ENCODE data around the gene SLC25A25.
"Not testable (repeated sequence)": the region's sequence is repeated elsewhere in the genome, so short reads cannot be mapped to it uniquely, and the experiment has no call there.

SLC25A25 gene

GRCh38 chr9:128067645-128068385, at the start of gene SLC25A25:
Gene SLC25A25 (plus strand): TSS chr9:128068232. CDS start chr9:128068320, 88 bp downstream.
- Histone ChIP-seq H3K4me1 (ENCODE audit: insufficient read depth, low read length) (peaks cover 16% of the 10 kb centered on the region), H3K9me3 (ENCODE audit: control insufficient read depth, insufficient read depth, low read length) (no peaks in the 10 kb centered on the region), H3K36me3 (ENCODE audit: insufficient read depth, low read length) (no peaks in the 10 kb centered on the region), H3K9ac (ENCODE audit: low read depth, low read length) (peak within 1 kb of the TSS; percentile 100)

DNA sequence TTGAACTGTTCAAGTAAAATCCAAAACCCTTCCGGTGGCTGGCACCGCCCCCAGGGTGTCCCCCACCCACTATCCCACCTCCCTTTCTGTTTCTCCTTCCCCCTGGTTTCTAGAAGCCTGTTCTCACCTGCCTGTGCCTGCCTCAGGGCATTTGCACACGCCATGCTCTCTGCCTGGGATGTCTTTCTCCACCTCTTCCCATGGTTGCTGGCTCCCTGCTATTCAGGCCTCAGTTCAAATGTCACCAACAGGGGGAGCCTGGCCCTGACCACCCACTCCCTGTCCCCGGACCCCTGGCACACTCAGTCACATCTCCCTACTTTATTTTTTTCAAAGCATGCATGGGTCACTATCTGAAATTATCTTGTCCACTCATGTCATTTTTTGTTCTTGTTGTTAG, 47.3 kb upstream of the SLC25A25 start:
- no peaks in the 10 kb centered on the region; the same call in 1 of the 2 replicates for H3K4me1 ChIP-seq (ENCODE audit: insufficient read depth, low read length)
- H3K36me3 ChIP-seq (ENCODE audit: insufficient read depth, low read length) = no peaks in the 10 kb centered on the region
- no peaks in the 10 kb centered on the region for H3K9me3 ChIP-seq (ENCODE audit: control insufficient read depth, insufficient read depth, low read length)
- H3K9ac ChIP-seq (ENCODE audit: low read depth, low read length) = no peak overlapping the region

DNA sequence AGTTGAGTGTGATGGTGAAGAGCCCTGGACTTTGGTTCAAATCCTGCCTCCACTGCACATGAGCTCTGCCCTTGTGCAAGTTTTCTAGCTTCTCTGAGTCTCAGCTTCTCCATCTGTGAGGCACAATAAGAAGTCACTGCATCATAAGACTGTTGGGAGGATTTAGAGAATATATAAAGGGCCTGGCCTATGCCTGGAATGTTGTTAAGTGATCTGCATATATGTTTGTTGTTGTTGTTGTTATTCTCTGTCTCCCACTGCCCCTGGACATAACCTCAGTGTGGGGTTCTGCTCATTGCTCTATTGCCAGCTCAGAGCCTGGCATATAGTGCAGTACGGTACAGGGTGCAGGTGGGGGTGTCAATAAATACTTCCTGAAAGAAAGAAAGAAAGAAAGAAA, 46.9 kb upstream of the SLC25A25 start:
- Histone ChIP-seq H3K9me3 (ENCODE audit: control insufficient read depth, insufficient read depth, low read length) (no peaks in the 10 kb centered on the region), H3K36me3 (ENCODE audit: insufficient read depth, low read length) (no peaks in the 10 kb centered on the region), H3K4me1 (ENCODE audit: insufficient read depth, low read length) (no peaks in the 10 kb centered on the region; the same call in 1 of the 2 replicates)

DNA sequence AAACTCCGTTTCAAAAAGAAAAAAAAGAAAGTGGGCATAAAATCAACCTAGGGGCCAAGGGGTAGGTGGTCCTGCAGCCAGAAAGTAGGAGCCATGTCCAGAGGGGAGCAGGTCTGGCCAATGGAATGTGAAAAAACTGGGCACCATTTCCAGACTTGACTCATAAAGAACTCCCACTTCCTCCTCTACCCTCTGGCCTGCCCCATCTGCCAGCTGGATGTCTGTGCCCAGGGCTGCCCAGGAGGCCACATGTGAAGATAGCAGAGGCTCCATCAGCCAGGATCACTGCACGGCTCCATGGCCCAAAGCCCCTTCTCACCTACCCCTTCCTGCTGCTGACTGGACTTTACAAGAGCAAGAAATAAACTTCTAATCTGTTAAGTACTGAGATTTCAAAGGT, 45.1 kb upstream of the SLC25A25 start:
- Histone ChIP-seq H3K4me1 (ENCODE audit: insufficient read depth, low read length) (peaks cover 9% of the 10 kb centered on the region; the same call in 1 of the 2 replicates), H3K9ac (ENCODE audit: low read depth, low read length) (no peak overlapping the region)

More for the DNA sequence above, 46.9 kb upstream of the SLC25A25 start:
- H3K9ac ChIP-seq (ENCODE audit: low read depth, low read length) = no peak overlapping the region

GRCh38 chr9:128023671-128024070, 44.4 kb upstream of the SLC25A25 start:
- H3K36me3 ChIP-seq (ENCODE audit: insufficient read depth, low read length); H3K9ac ChIP-seq (ENCODE audit: low read depth, low read length); H3K4me1 ChIP-seq (ENCODE audit: insufficient read depth, low read length); H3K9me3 ChIP-seq (ENCODE audit: control insufficient read depth, insufficient read depth, low read length): not testable (repeated sequence)

More for the DNA sequence above, 45.1 kb upstream of the SLC25A25 start:
- Histone ChIP-seq H3K9me3 (ENCODE audit: control insufficient read depth, insufficient read depth, low read length) (no peaks in the 10 kb centered on the region), H3K36me3 (ENCODE audit: insufficient read depth, low read length) (no peaks in the 10 kb centered on the region)

- Histone ChIP-seq H3K9ac (ENCODE audit: low read depth, low read length) (no peak overlapping the region), H3K36me3 (ENCODE audit: insufficient read depth, low read length) (no peaks in the 10 kb centered on the region), H3K4me1 (ENCODE audit: insufficient read depth, low read length) (peaks cover 9% of the 10 kb centered on the region; the same call in 1 of the 2 replicates), H3K9me3 (ENCODE audit: control insufficient read depth, insufficient read depth, low read length) (no peaks in the 10 kb centered on the region)
Observed at GRCh38 chr9:128024761-128025308, 43.2 kb upstream of the SLC25A25 start.

DNA sequence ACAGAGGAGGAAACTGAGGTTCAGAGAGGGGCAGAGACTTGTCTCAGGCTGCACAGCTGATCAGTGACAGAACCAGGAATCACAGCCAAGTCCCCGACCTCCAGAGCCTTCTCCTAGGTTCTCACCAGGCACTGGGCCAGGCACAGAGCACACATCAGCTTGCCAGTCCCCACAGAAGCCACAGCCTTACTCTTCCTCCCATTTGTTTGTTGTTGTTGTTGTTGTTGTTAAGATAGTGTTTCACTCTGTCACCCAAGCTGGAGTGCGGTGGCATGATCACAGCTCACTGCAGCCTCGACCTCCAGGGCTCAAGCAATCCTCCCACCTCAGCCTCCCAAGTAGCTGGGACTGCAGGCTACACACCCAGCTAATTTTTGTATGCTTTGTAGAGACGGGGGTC, 42.3 kb upstream of the SLC25A25 start:
- Histone ChIP-seq H3K9ac (ENCODE audit: low read depth, low read length) (no peak overlapping the region), H3K36me3 (ENCODE audit: insufficient read depth, low read length) (no peaks in the 10 kb centered on the region), H3K9me3 (ENCODE audit: control insufficient read depth, insufficient read depth, low read length) (no peaks in the 10 kb centered on the region), H3K4me1 (ENCODE audit: insufficient read depth, low read length) (peaks cover 9% of the 10 kb centered on the region; the same call in 1 of the 2 replicates)

DNA sequence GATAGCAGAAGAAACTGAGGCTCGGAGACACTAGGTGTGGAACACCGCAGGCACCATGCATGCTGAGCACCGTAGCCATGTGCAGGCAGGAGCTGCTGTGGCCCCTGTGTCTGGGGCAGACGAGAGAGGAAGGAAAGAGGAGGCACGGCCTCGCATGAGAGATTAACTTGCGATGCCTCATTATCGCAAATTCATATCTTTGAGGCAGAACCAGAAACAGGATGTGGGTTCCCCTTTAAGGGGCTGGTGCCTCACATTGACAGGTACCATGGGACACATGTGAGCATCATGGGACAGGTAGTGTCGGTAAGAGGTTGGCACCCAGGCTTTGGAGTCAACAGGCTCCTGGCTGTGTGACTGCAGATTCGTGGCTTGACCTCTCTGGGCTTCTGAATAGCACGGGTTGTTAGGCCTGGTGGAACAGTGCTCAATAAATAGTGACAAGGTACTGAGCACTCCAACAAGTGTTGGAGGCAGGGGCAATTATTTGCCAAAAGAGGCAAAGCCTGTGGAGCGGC, 41.7 kb upstream of the SLC25A25 start:
- H3K9ac ChIP-seq (ENCODE audit: low read depth, low read length) = no peak overlapping the region
- H3K36me3 ChIP-seq (ENCODE audit: insufficient read depth, low read length) = no peaks in the 10 kb centered on the region
- peaks cover 9% of the 10 kb centered on the region; the same call in 1 of the 2 replicates for H3K4me1 ChIP-seq (ENCODE audit: insufficient read depth, low read length)
- H3K9me3 ChIP-seq (ENCODE audit: control insufficient read depth, insufficient read depth, low read length) = no peaks in the 10 kb centered on the region

- Histone ChIP-seq H3K9ac (ENCODE audit: low read depth, low read length) (no peak overlapping the region), H3K9me3 (ENCODE audit: control insufficient read depth, insufficient read depth, low read length) (no peaks in the 10 kb centered on the region), H3K4me1 (ENCODE audit: insufficient read depth, low read length) (peaks cover 9% of the 10 kb centered on the region; the same call in 1 of the 2 replicates), H3K36me3 (ENCODE audit: insufficient read depth, low read length) (no peaks in the 10 kb centered on the region)
Observed at GRCh38 chr9:128026773-128027541, 41.1 kb upstream of the SLC25A25 start.

DNA sequence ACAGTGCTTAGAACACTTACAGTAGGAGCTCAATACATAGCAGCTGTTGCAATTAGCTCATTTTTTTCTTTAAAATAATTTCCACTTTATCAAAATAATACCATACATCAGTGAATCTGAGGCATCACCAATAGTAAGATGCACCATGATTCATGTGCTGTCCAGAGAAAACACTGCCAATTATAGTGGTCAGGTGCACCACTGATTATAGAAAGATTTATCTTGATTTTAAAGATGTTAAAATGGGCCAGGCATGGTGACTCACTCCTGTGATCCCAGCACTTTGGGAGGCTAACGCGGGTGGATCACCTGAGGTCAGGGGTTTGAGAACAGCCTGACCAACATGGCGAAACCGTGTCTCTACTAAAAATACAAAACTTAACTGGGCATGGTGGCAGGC, 40.3 kb upstream of the SLC25A25 start:
- peaks cover 9% of the 10 kb centered on the region; the same call in 1 of the 2 replicates for H3K4me1 ChIP-seq (ENCODE audit: insufficient read depth, low read length)
- H3K36me3 ChIP-seq (ENCODE audit: insufficient read depth, low read length) = no peaks in the 10 kb centered on the region
- H3K9ac ChIP-seq (ENCODE audit: low read depth, low read length) = no peak overlapping the region
- no peaks in the 10 kb centered on the region for H3K9me3 ChIP-seq (ENCODE audit: control insufficient read depth, insufficient read depth, low read length)

DNA sequence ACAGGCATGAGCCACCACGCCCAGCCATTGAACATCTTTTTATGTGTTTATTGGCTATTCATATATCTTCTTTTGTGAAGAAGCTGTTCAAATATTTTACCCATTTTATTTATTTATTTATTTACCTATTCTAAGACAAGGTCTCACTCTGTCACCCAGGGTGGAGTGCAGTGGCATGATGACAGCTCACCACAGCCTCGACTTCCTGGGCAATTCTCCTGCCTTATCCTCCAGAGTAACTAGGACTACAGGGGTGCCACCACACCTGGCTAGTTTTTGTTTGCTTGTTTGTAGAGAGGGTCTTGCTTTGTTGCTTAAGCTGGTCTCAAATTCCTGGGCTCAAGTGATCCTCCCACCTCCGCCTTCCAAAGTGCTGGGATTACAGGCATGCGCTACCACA, 34.4 kb upstream of the SLC25A25 start:
- no peaks in the 10 kb centered on the region for H3K4me1 ChIP-seq (ENCODE audit: insufficient read depth, low read length)
- no peaks in the 10 kb centered on the region for H3K9me3 ChIP-seq (ENCODE audit: control insufficient read depth, insufficient read depth, low read length)
- H3K9ac ChIP-seq (ENCODE audit: low read depth, low read length) = no peak overlapping the region
- H3K36me3 ChIP-seq (ENCODE audit: insufficient read depth, low read length) = no peaks in the 10 kb centered on the region

DNA sequence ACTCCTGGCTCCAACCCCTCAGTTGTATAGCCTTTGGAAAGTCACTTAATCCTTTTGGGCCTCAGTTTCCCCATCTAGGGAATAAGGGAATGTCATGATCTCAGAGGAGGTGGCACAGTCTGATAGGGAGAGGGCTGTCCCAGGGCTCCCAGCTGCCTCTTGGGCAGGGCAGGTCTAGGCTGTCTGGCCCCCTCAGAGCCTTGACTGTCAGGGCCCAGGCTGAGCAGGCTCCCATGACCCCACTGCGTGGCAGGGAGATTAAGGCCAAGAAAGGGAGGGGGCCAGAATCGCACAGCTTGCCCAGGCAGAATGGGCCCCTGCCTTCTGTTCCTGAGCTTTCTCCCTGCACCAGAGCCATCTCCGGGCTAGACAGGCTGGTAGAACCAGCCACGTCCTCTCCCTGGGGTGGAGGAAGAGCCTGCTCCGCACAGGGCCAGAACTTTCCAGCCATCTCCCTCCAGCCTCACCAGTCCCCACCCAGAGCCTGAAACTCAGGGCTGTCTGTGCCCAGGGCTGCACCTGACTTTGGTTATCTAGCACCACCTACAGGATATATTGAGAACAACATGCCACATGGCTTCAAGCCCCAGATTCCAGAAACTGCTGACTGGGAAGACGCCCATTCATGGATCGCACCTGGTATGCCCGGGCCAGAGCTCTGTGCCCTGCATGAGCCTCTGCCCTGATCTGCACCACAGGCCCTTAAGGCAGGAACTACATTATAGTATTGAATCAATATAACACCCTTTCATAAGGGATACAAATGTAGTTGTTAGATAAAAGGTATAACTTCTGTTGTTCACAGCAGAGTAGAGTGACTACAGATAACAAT, 33.0 kb upstream of the SLC25A25 start:
- H3K36me3 ChIP-seq (ENCODE audit: insufficient read depth, low read length) = no peaks in the 10 kb centered on the region
- no peaks in the 10 kb centered on the region for H3K9me3 ChIP-seq (ENCODE audit: control insufficient read depth, insufficient read depth, low read length)
- no peaks in the 10 kb centered on the region for H3K4me1 ChIP-seq (ENCODE audit: insufficient read depth, low read length)
- no peak overlapping the region; the same call in 1 of the 2 replicates for H3K9ac ChIP-seq (ENCODE audit: low read depth, low read length)

- not testable (repeated sequence) for H3K36me3 ChIP-seq (ENCODE audit: insufficient read depth, low read length); H3K9me3 ChIP-seq (ENCODE audit: control insufficient read depth, insufficient read depth, low read length); H3K4me1 ChIP-seq (ENCODE audit: insufficient read depth, low read length); H3K9ac ChIP-seq (ENCODE audit: low read depth, low read length)
Observed at GRCh38 chr9:128036522-128036921, 31.5 kb upstream of the SLC25A25 start.

GRCh38 chr9:128040783-128041182, 27.2 kb upstream of the SLC25A25 start:
- not testable (repeated sequence) for H3K4me1 ChIP-seq (ENCODE audit: insufficient read depth, low read length); H3K9me3 ChIP-seq (ENCODE audit: control insufficient read depth, insufficient read depth, low read length); H3K9ac ChIP-seq (ENCODE audit: low read depth, low read length); H3K36me3 ChIP-seq (ENCODE audit: insufficient read depth, low read length)
